ENCODE data around the gene DUSP12.
"Not testable (repeated sequence)": the region's sequence is repeated elsewhere in the genome, so short reads cannot be mapped to it uniquely, and the experiment has no call there.

The DUSP12 gene

DNA sequence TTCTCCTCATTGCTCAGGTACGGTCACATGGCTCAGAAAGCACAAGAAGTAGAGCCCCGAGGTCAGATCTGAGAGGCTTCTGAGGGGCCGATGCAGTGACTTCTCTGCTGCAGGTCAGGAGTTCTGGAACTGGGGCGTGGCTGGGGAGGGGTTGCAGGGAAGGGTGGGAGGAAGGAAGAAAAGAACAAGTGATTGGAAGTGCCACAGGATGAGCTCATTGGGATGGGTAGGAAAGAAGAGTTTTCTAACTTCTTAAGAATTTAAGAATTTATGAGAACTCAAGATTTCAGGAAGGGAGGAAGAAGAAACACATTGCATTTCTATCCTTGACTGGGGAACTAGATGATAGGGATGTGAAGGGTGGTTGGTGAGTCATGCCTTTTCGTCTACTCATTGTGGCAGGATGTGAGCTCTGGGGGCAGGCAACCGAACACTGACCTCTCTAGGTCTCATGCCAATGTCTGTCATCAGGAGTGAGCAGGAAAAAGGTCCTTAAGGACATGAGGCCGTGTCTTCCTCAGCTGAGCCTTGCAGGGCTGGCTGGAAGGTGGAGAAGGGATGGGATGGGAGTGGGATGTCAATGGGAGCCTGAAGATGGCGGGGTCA, 27.7 kb upstream of the DUSP12 start:
- Histone ChIP-seq H3K14ac (ENCODE audit: low read length) (no peak overlapping the region), H2BK120ac (ENCODE audit: low read depth, low read length) (no peak overlapping the region), H2AFZ (ENCODE audit: low read length) (no peak overlapping the region), H2AK5ac (ENCODE audit: low read depth, low read length) (no peak overlapping the region), H3K23ac (ENCODE audit: low read depth, low read length, poor library complexity) (peak overlapping the region; percentile 22), H3K9ac (ENCODE audit: low read depth, low read length, poor library complexity) (no peak overlapping the region), H3K36me3 (replicated peaks in 1 of 2; ENCODE audit: control insufficient read depth in 2 of 2, insufficient read depth in 2 of 2, low read length in 2 of 2) (no peaks in the 10 kb centered on the region), H3K27ac (replicated peaks; ENCODE audit: low read length) (no peak overlapping the region), H2BK5ac (ENCODE audit: low read length) (no peak overlapping the region), H2BK12ac (ENCODE audit: low read length) (no peak overlapping the region), H4K8ac (ENCODE audit: low read depth, low read length) (no peak overlapping the region), H3K79me1 (ENCODE audit: low read depth, low read length) (no peaks in the 10 kb centered on the region), H4K91ac (ENCODE audit: low read depth, low read length, poor library complexity) (no peak overlapping the region), H3K4me2 (ENCODE audit: insufficient read depth, low read length, poor library complexity, severe bottlenecking) (no peak overlapping the region), H3K4me1 (ENCODE audit: control insufficient read depth in 2 of 2, insufficient read depth in 1 of 2, low read depth in 1 of 2, low read length in 2 of 2) (peaks cover 3 to 4% of the 10 kb centered on the region in 2 donors), H3K4me3 (ENCODE audit: low read length in 2 of 2) (no peak overlapping the region), H3K9me3 (replicated peaks in 1 of 2; ENCODE audit: control insufficient read depth in 2 of 2, insufficient read depth in 1 of 2, low read depth in 1 of 2, low read length in 2 of 2) (no peaks in the 10 kb centered on the region), H2BK15ac (ENCODE audit: low read length) (no peak overlapping the region), H3K27me3 (ENCODE audit: control insufficient read depth in 3 of 3, insufficient read depth in 3 of 3, low read depth in 1 of 3, low read length in 3 of 3) (peaks cover 0 to 51% (median 18%) of the 10 kb centered on the region in 3 experiments), H3K4ac (ENCODE audit: low read length) (no peak overlapping the region), H3K18ac (ENCODE audit: low read length) (no peak overlapping the region)
- no peak for DNase-seq (ENCODE audit: low spot score)
- WGBS, 2 donors (ENCODE audit: extremely low coverage in 2 of 2, insufficient read length in 2 of 2, insufficient replicate concordance in 1 of 2) = no CpG with 5 or more reads among the region's 8 CpGs

DNA sequence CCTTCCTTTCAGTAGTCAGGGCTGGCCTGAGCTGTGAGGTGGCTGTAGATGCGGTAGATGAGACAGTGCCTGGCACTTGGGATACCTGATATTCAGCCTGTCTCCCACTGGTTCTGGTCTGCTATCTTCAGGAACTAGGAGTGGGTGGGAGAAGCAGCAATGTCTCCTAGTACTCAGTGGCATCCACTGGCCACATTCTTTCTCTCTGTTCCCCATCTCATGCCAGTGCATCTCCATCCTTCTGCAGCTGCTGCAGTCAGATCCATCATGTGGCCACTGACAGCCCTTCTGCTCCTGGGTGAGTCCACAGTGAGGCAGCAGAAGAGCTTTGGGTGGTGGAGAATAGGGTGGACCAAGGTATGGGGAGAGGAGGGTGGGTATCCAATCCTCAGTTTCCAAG, 27.2 kb upstream of the DUSP12 start:
- no peak for DNase-seq (ENCODE audit: low spot score)
- peaks cover 0 to 46% (median 18%) of the 10 kb centered on the region in 3 experiments for H3K27me3 ChIP-seq (ENCODE audit: control insufficient read depth in 3 of 3, insufficient read depth in 3 of 3, low read depth in 1 of 3, low read length in 3 of 3)
- no peaks in the 10 kb centered on the region for H3K79me1 ChIP-seq (ENCODE audit: low read depth, low read length)
- no peak overlapping the region for H2BK5ac ChIP-seq (ENCODE audit: low read length)
- no peak overlapping the region for H3K4me3 ChIP-seq (ENCODE audit: low read length in 2 of 2)
- no CpG with 5 or more reads among the region's 1 CpG for WGBS, 2 donors (ENCODE audit: extremely low coverage in 2 of 2, insufficient read length in 2 of 2, insufficient replicate concordance in 1 of 2)
- H3K18ac ChIP-seq (ENCODE audit: low read length) = no peak overlapping the region
- H3K23ac ChIP-seq (ENCODE audit: low read depth, low read length, poor library complexity) = no peak overlapping the region
- no peaks in the 10 kb centered on the region for H3K36me3 ChIP-seq (replicated peaks in 1 of 2; ENCODE audit: control insufficient read depth in 2 of 2, insufficient read depth in 2 of 2, low read length in 2 of 2)
- H3K9ac ChIP-seq (ENCODE audit: low read depth, low read length, poor library complexity) = no peak overlapping the region
- H2BK15ac ChIP-seq (ENCODE audit: low read length) = no peak overlapping the region
- H3K14ac ChIP-seq (ENCODE audit: low read length) = no peak overlapping the region
- H4K8ac ChIP-seq (ENCODE audit: low read depth, low read length) = no peak overlapping the region
- H2AK5ac ChIP-seq (ENCODE audit: low read depth, low read length) = no peak overlapping the region
- H3K4ac ChIP-seq (ENCODE audit: low read length) = no peak overlapping the region
- H3K27ac ChIP-seq (replicated peaks; ENCODE audit: low read length) = no peak overlapping the region
- H2BK120ac ChIP-seq (ENCODE audit: low read depth, low read length) = no peak overlapping the region
- no peak overlapping the region for H2BK12ac ChIP-seq (ENCODE audit: low read length)
- no peak overlapping the region for H3K4me2 ChIP-seq (ENCODE audit: insufficient read depth, low read length, poor library complexity, severe bottlenecking)
- no peaks in the 10 kb centered on the region for H3K9me3 ChIP-seq (replicated peaks in 1 of 2; ENCODE audit: control insufficient read depth in 2 of 2, insufficient read depth in 1 of 2, low read depth in 1 of 2, low read length in 2 of 2)
- H4K91ac ChIP-seq (ENCODE audit: low read depth, low read length, poor library complexity) = no peak overlapping the region
- H2AFZ ChIP-seq (ENCODE audit: low read length) = no peak overlapping the region
- peaks cover 3 to 4% of the 10 kb centered on the region in 2 donors for H3K4me1 ChIP-seq (ENCODE audit: control insufficient read depth in 2 of 2, insufficient read depth in 1 of 2, low read depth in 1 of 2, low read length in 2 of 2)

DNA sequence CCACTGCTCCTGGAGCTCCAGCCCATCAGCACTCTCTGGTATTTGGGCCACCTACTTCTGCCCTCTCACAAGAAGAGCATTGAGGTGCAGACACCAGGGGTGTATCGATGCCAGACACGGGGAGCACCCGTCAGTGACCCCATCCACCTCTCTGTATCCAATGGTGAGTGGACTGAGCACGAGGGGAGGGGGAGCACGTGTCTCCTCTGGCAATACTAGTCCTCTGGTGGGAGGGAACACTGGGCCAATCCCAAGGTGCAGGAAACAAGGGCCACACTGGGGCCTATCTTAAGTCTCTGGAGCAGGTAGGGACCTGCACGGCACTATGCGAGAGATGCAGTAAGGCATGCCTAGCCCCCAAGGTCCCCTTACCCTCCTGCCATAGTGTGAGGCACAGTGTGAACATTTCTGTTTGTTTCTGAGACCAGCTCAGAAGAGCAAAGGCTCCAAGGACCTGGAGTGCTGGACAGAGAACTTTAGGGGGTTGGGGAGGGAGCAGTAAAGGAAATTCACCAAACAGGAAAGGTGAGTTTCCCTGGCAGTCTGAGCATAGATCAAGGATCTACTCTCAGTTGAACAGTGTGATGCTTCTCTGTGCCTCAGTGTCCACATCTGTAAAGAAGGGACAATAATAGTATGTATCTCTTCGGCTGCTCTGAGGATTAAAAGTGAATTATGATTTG, 26.0 kb upstream of the DUSP12 start:
- H3K4me1 ChIP-seq (ENCODE audit: control insufficient read depth in 2 of 2, insufficient read depth in 1 of 2, low read depth in 1 of 2, low read length in 2 of 2) = peaks cover 3 to 4% of the 10 kb centered on the region in 2 donors
- no peak overlapping the region for H2BK5ac ChIP-seq (ENCODE audit: low read length)
- no peak overlapping the region for H2AK5ac ChIP-seq (ENCODE audit: low read depth, low read length)
- no peak overlapping the region for H3K4ac ChIP-seq (ENCODE audit: low read length)
- peak overlapping the region in 1 of 2 donors; percentile 2 for H3K4me3 ChIP-seq (ENCODE audit: low read length in 2 of 2)
- no peak overlapping the region for H2BK120ac ChIP-seq (ENCODE audit: low read depth, low read length)
- no CpG with 5 or more reads among the region's 8 CpGs for WGBS, 2 donors (ENCODE audit: extremely low coverage in 2 of 2, insufficient read length in 2 of 2, insufficient replicate concordance in 1 of 2)
- no peak overlapping the region for H2BK15ac ChIP-seq (ENCODE audit: low read length)
- no peaks in the 10 kb centered on the region for H3K36me3 ChIP-seq (replicated peaks in 1 of 2; ENCODE audit: control insufficient read depth in 2 of 2, insufficient read depth in 2 of 2, low read length in 2 of 2)
- H2BK12ac ChIP-seq (ENCODE audit: low read length) = no peak overlapping the region
- H2AFZ ChIP-seq (ENCODE audit: low read length) = no peak overlapping the region
- no peak overlapping the region for H3K9ac ChIP-seq (ENCODE audit: low read depth, low read length, poor library complexity)
- H3K4me2 ChIP-seq (ENCODE audit: insufficient read depth, low read length, poor library complexity, severe bottlenecking) = no peak overlapping the region
- H3K23ac ChIP-seq (ENCODE audit: low read depth, low read length, poor library complexity) = no peak overlapping the region
- no peak overlapping the region for H4K8ac ChIP-seq (ENCODE audit: low read depth, low read length)
- H3K27ac ChIP-seq (replicated peaks; ENCODE audit: low read length) = no peak overlapping the region
- no peak overlapping the region for H3K18ac ChIP-seq (ENCODE audit: low read length)
- no peak for DNase-seq (ENCODE audit: low spot score)
- H3K9me3 ChIP-seq (replicated peaks in 1 of 2; ENCODE audit: control insufficient read depth in 2 of 2, insufficient read depth in 1 of 2, low read depth in 1 of 2, low read length in 2 of 2) = no peaks in the 10 kb centered on the region
- no peaks in the 10 kb centered on the region for H3K79me1 ChIP-seq (ENCODE audit: low read depth, low read length)
- H4K91ac ChIP-seq (ENCODE audit: low read depth, low read length, poor library complexity) = no peak overlapping the region
- peaks cover 0 to 46% (median 18%) of the 10 kb centered on the region in 3 experiments for H3K27me3 ChIP-seq (ENCODE audit: control insufficient read depth in 3 of 3, insufficient read depth in 3 of 3, low read depth in 1 of 3, low read length in 3 of 3)
- H3K14ac ChIP-seq (ENCODE audit: low read length) = no peak overlapping the region

DNA sequence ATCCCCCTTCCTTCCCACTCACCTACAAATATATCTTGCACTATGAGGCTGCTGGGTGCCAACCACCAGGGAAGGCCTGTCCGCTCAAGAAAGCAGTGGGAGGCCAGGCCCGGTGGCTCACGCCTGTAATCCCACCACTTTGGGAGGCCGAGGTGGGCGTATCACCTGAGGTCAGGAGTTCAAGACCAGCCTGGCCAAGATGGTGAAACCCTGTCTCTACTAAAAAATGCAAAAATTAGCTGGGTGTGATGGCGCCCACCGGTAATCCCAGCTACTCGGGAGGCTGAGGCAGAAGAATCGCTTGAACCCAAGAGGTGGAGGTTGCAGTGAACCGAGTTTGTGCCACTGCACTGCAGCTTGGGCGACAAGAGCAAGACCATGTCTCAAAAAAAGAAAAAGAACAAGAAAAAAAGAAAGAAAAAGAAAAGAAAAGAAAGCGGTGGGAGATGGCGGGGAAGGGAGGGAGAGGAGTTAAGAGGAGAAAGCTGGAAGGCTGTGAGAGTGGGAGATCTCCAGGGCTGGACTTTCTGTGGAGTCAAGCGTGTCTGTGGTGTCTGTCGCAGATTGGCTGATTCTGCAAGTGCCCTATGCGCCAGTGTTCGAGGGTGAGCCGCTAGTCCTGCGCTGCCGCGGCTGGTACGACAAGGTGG, 24.2 kb upstream of the DUSP12 start:
- not testable (repeated sequence) for H4K91ac ChIP-seq (ENCODE audit: low read depth, low read length, poor library complexity); H3K36me3 ChIP-seq (replicated peaks in 1 of 2; ENCODE audit: control insufficient read depth in 2 of 2, insufficient read depth in 2 of 2, low read length in 2 of 2); H3K9me3 ChIP-seq (replicated peaks in 1 of 2; ENCODE audit: control insufficient read depth in 2 of 2, insufficient read depth in 1 of 2, low read depth in 1 of 2, low read length in 2 of 2); H3K79me1 ChIP-seq (ENCODE audit: low read depth, low read length); H2BK120ac ChIP-seq (ENCODE audit: low read depth, low read length); H2BK15ac ChIP-seq (ENCODE audit: low read length); H3K4me1 ChIP-seq (ENCODE audit: control insufficient read depth in 2 of 2, insufficient read depth in 1 of 2, low read depth in 1 of 2, low read length in 2 of 2); H3K18ac ChIP-seq (ENCODE audit: low read length); H2AK5ac ChIP-seq (ENCODE audit: low read depth, low read length); H2BK5ac ChIP-seq (ENCODE audit: low read length); H3K27ac ChIP-seq (replicated peaks; ENCODE audit: low read length); H4K8ac ChIP-seq (ENCODE audit: low read depth, low read length); DNase-seq (ENCODE audit: low spot score); H3K4ac ChIP-seq (ENCODE audit: low read length); H2BK12ac ChIP-seq (ENCODE audit: low read length)
- Histone ChIP-seq H3K4me3 (ENCODE audit: low read length in 2 of 2) (peak overlapping the region; percentile 76 to 86), H3K9ac (ENCODE audit: low read depth, low read length, poor library complexity) (peak overlapping the region; percentile 88), H2AFZ (ENCODE audit: low read length) (peak overlapping the region; percentile 91), H3K4me2 (ENCODE audit: insufficient read depth, low read length, poor library complexity, severe bottlenecking) (peak overlapping the region; percentile 92), H3K14ac (ENCODE audit: low read length) (peak overlapping the region; percentile 77), H3K23ac (ENCODE audit: low read depth, low read length, poor library complexity) (peak overlapping the region; percentile 29), H3K27me3 (ENCODE audit: control insufficient read depth in 3 of 3, insufficient read depth in 3 of 3, low read depth in 1 of 3, low read length in 3 of 3) (peaks cover 0 to 57% (median 18%) of the 10 kb centered on the region in 3 experiments)
- WGBS, 2 donors (ENCODE audit: extremely low coverage in 2 of 2, insufficient read length in 2 of 2, insufficient replicate concordance in 1 of 2) = 100% methylated on average over 2 of the region's 22 CpGs; no CpG with 5 or more reads in 1 of the 2 donors
